NCI-H1694 (cell line): ENCODE results near the gene TMEM87B.
"Not testable (repeated sequence)": the region's sequence is repeated elsewhere in the genome, so short reads cannot be mapped to it uniquely, and the experiment has no call there.

Experiments
- DNase-seq: peaks from one replicate; lab custom pipeline; 2025; lab: John Stamatoyannopoulos, UW

TMEM87B gene

DNA sequence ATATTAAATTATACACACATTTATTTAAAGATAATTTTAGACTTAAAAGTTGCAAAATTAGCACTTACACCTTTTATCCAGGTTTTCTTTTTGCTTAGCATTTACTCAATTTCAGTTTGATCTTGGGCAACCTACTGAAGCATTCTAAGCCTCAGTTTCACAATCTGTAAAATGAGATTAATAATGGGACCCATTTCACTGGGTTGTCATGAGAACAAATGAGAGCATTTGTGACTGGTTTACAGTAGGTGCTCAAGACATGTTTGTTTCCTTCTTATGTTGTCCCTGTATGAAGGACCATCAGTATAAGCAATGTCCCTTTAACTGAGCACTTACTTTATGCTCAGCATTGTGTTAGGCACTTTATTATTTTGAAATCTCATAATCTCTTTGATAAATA lies 78.3 kb downstream of the TMEM87B start:
- no peak for DNase-seq

DNA sequence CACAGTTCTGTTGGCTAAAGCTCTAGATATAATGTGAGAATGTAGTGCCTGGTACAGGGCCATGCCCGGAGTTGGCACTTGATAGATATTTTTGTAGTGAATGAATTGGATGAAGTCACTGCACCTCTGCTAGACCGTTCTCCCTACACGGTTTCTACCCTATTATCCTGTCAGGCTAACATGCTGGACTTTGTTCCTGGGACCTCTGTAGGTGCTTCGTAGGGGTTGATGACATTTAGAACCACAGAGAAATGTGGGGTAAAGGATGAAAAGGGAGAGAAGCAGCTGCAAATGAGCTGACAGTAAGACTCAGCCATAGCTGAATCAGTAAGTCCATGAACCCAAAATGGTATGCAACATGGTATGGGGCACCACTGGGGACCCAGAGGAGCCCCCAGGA lies 79.1 kb downstream of the TMEM87B start:
- no peak for DNase-seq

- DNase-seq, result no peak
Observed at GRCh38 chr2:112136096-112136495, 81.0 kb downstream of the TMEM87B start.

DNA sequence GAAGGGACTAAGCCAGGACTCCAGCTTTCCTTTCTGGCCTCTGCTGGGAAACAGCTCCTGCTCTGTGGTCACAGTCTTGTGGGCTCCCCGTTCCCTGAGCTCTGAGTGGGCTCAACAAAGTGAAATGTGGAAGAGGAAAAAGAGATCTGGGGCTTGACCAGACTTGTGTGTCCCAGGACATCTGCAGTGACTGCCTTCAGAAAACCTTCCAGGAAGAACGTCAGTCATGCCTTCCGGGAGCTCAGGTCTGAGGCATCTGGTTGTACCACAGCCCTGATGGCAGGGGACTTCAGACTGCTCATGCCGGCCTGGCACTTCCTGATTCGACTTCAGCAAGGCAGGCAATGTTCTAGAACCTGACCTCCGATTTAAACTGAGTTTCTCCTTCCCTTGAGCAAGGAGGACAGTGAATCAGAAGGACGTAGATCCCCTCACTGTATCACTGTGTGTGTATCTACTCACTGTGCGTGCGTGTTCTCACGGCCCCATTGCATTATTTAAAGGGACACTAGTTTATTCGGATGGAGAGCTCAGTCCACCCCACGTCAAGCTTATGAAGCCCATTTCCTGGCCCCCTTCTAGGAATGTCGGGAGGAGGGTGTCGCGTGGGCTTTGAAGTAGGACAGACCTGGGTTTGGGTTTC lies 82.6 kb downstream of the TMEM87B start:
- no peak for DNase-seq

DNA sequence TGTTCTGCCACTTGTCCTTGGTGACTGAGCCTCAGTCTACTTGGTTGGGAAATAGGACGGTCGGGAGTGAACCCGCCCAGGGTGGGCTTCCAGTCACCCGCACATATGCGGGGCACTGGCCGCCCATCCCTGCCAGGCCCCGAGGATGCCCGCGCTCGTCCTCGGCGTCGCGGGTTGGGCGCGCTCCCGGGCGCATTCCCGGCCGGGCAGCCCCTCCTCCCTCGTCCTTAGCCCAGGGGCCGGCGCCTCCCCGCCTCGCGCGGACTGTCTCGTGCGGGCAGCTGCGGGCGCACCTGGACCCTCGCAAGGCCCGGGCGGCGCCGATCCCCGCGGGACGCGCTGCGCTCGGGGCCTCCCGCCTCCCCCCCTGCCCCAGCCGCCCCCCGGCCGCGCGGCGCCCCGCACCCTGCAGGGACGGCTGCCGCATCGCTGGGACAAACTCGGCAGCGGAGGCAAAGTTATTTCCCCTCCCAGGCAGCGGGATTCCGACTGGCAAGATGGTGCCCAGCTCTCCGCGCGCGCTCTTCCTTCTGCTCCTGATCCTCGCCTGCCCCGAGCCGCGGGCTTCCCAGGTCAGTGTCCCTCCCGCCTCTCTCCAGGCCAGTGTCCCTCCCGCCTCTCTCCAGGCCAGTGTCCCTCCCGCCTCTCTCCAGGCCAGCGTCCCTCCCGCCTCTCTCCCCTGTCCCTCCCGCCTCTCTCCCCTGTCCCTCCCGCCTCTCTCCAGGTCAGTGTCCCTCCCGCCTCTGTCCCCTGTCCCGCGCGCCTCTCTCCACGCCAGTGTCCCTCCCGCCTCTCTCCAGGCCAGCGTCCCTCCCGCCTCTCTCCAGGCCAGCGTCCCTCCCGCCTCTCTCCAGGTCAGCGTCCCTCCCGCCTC lies 83.3 kb downstream of the TMEM87B start, which contains the start of gene FBLN7:
TSS of gene FBLN7 (plus strand) at position 227 of the 874 bp plus-strand sequence. CDS start at position 498, 271 bp downstream.
- DNase-seq, result peak; percentile 16

DNA sequence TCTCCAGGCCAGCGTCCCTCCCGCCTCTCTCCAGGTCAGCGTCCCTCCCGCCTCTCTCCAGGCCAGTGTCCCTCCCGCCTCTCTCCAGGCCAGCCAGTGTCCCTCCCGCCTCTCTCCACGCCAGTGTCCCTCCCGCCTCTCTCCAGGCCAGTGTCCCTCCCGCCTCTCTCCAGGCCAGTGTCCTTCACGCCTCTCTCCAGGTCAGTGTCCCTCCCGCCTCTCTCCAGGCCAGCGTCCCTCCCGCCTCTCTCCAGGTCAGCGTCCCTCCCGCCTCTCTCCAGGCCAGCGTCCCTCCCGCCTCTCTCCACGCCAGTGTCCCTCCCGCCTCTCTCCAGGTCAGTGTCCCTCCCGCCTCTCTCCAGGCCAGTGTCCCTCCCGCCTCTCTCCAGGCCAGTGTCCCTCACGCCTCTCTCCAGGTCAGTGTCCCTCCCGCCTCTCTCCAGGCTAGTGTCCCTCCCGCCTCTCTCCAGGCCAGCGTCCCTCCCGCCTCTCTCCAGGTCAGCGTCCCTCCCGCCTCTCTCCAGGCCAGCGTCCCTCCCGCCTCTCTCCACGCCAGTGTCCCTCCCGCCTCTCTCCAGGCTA lies 84.1 kb downstream of the TMEM87B start:
- not testable (repeated sequence) for DNase-seq

- DNase-seq, result not testable (repeated sequence)
Observed at GRCh38 chr2:112139661-112140204, 84.7 kb downstream of the TMEM87B start.

DNA sequence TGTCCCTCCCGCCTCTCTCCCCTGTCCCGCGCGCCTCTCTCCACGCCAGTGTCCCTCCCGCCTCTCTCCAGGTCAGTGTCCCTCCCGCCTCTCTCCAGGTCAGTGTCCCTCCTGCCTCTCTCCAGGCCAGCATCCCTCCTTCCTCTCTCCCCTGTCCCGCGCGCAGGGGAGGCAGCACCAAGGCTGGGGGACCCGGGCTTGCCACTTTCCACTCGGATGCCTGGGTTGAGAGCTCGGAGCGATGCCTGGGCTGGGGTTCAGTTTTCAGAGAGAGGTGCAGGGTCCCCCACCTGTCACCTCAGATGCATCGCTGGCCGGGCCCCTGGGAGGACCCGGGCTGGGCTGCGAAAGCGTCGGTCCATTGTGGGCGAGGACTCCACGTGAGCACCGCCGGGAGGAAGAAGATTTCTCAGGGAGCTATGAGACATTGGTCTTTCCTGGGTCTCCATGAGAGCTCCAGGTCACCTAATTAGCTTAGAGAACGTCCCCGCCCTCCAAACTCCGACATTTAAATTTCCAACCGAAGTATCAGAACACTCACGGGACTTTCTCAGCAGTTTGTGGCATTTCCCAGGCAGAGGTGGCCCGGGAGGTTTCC lies 85.2 kb downstream of the TMEM87B start:
- DNase-seq, result no peak

DNA sequence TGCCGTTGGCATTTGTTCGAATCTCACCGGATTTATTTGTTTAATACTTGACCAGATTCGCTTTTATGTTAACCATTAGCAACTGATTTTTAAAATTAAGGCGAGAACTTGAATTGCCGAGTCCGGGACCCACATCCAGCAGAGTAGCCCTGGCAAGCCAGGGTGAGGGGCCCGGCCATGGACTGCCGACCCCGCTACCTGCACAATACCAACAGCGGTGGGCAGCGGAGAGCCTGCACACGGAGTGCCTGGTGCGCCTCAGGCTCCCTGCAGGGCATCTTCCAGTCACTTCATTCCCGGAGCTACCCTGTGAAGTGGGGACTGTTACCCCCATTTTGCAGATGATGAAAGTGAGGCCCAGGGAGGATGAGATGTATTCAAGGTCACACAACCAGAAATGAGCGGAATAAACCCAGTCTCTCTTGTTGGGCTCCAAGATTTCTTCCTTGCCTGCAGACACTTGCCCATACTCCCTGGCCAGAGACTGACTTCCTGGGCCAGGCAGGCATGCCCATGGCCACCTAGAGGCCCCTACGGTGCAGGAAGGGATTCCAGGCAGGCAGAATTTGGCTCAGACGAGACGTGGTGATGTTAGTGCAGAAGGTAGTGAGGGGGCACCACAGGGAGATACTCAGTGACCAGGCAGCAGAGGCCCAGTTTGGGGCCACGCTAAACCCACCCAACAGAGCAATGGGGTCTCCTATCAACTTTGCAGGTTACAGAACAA lies 86.0 kb downstream of the TMEM87B start:
- no peak for DNase-seq

DNA sequence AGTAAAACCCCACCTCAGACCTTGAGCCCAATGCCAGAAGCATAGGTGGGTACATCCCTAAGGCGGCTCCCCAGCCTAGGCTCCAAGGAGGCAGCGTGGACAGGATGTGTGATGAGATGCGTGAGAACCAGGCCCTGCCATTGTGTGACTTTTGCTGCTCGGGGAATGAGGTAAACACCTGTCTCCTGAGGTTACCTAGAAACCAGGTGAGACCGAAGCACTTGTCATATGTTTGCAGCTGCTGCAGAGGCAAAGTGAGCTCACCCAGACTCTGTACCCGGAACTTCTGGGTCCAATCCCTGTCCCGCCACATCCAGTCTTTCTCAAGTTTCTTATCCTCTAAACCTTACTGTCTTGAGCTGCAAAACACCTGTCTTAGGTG lies 86.5 kb downstream of the TMEM87B start:
- no peak for DNase-seq

- no peak for DNase-seq
Observed at GRCh38 chr2:112142525-112143078, 87.5 kb downstream of the TMEM87B start.

- DNase-seq, result no peak
Observed at GRCh38 chr2:112143150-112143549, 88.1 kb downstream of the TMEM87B start.

- no peak for DNase-seq
Observed at GRCh38 chr2:112144966-112145365, 89.9 kb downstream of the TMEM87B start.

GRCh38 chr2:112147382-112148168 lies 92.5 kb downstream of the TMEM87B start:
- no peak for DNase-seq

DNA sequence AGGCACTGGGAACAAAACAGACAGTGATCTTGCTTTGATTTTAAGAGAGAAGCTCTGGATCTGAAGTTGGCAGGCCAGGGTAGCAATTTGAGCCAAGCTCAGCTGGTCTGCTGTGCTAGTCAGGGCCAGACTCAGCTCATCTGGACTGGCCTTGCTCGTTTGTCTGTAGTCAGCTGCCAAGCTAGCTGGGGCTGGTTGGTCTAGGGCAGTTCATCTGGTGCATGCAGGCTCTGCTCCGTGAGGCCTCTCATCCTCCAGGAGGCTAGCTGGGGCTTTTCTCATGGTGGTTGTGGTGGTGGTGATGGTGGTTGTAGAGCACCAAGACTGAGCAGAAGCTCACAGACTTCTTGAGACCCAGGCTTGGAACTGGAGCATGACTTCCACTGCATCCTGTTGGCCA lies 93.4 kb downstream of the TMEM87B start:
- no peak for DNase-seq

GRCh38 chr2:112149194-112149593 lies 94.1 kb downstream of the TMEM87B start:
- no peak for DNase-seq

DNA sequence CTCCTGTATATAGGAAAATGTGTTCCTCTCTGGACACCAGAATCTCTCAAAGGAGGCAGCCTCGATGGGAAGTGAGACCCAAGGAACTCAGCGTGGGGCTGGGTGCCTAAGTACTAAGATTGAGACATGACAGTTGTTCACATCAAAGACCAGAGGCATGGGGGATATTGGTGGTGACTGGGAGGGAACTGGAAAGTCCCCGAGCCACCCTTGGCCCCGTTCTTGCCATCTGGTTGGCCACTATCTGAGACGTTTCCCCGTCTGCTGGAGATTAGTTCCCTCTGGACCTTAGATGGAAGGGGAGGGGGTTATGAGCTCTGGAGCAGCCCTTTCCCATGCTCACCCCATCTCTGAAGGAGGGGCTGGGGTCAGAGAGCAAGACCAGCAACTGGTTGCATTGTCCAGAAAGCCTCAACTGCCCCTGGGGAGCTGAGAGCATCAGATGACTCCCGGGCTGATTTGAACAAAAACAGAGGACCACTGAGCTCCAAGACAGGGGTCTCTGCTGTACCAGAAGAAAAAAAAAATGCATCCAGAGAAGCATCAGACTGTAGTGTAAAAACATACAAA lies 94.9 kb downstream of the TMEM87B start:
- no peak for DNase-seq

- DNase-seq, result no peak
Observed at GRCh38 chr2:112150447-112150846, 95.4 kb downstream of the TMEM87B start.

DNA sequence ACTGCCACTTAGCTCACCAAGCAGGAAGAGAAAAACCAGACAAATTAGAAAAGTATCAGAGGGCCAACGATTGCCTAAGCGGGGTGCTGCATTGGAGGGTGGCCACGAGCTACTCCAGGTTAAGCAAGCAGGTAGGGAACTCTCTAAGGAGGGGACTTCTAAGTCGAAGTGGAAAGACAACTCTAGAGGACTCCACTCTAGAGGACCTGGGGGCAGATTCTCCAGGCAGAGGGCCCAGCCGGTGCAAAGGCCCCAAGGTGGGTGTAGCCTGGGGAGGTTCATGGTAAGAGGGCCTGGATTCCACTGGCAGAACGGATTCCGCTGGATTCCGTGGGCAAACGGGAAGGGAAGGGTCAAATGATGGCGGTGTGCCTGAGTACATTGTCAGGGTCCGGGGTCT lies 95.8 kb downstream of the TMEM87B start:
- DNase-seq, result no peak

DNA sequence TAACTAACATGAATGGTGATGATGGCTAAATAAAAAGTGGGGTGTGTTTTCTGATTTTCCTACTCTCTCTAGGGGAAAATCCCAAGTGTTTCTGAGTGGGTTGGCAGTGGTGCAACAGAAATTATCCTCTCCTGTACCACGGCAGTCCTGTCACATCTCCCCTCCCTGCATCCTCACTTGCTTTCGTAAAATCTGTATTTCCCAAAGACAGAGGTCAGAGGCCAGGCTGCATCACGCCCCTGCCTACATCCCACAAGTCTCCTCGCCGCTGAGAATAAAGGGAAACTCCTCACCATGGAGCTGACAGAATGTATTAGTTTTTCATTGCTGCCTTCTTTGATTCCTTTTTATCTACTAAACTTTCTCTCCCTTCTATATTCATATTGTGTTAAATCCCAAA lies 96.2 kb downstream of the TMEM87B start:
- no peak for DNase-seq
